Nephron progenitor cell (in vitro differentiated cells): ENCODE results near the gene CRYZ.

Source experiments
- DNase-seq: peaks from one replicate; pipeline ENCODE4 v3.0.0; 2021
- H3K27ac Mint-ChIP-seq: 2 replicates; pipeline ENCODE4 v1.8.0; 2021; ENCODE audit warnings: mild to moderate bottlenecking, moderate library complexity, mixed read lengths
- H3K27me3 Mint-ChIP-seq: 2 replicates; pipeline ENCODE4 v1.8.0; 2021; ENCODE audit warnings: mild to moderate bottlenecking, low read depth, mixed read lengths; ENCODE audit not compliant: poor library complexity
- H3K36me3 Mint-ChIP-seq: 2 replicates; pipeline ENCODE4 v1.8.0; 2021; ENCODE audit warnings: low read depth, mixed read lengths
- H3K4me1 Mint-ChIP-seq: 2 replicates; pipeline ENCODE4 v1.8.0; 2021; ENCODE audit warnings: mixed read lengths
- H3K4me3 Mint-ChIP-seq: 2 replicates; pipeline ENCODE4 v1.8.0; 2021; ENCODE audit warnings: mild to moderate bottlenecking, moderate library complexity, mixed read lengths
- H3K9me3 Mint-ChIP-seq: 2 replicates; pipeline ENCODE4 v1.8.0; 2021; ENCODE audit warnings: mild to moderate bottlenecking, moderate library complexity, mixed read lengths
- CTCF ChIP-seq: fragments of 200-600 bp; sonication (generic); IDR thresholded peaks from 2 replicates; pipeline ENCODE4 v1.5.0; 2021; ENCODE audit warnings: antibody characterized with exemption

CRYZ gene

GRCh38 chr1:74681851-74682250 lies 51.0 kb downstream of the CRYZ start:
- Mint-ChIP-seq H3K27me3 (no peaks in the 10 kb centered on the region), H3K4me3 (no peak overlapping the region), H3K36me3 (no peaks in the 10 kb centered on the region), H3K9me3 (no peaks in the 10 kb centered on the region), H3K4me1 (peaks cover 14% of the 10 kb centered on the region), H3K27ac (no peak overlapping the region)
- no peak for DNase-seq
- no peak for TF ChIP-seq CTCF

- no peak for TF ChIP-seq CTCF
- no peaks in the 10 kb centered on the region for H3K27me3 Mint-ChIP-seq
- no peak for DNase-seq
- H3K9me3 Mint-ChIP-seq = no peaks in the 10 kb centered on the region
- no peaks in the 10 kb centered on the region for H3K36me3 Mint-ChIP-seq
- H3K4me1 Mint-ChIP-seq = peaks cover 14% of the 10 kb centered on the region
- H3K27ac Mint-ChIP-seq = no peak overlapping the region
- no peak overlapping the region for H3K4me3 Mint-ChIP-seq
Measured at GRCh38 chr1:74681449-74681848, 51.4 kb downstream of the CRYZ start.

- no peak for TF ChIP-seq CTCF
- H3K4me3 Mint-ChIP-seq = no peak overlapping the region
- no peaks in the 10 kb centered on the region for H3K9me3 Mint-ChIP-seq
- H3K27ac Mint-ChIP-seq = no peak overlapping the region
- H3K36me3 Mint-ChIP-seq = no peaks in the 10 kb centered on the region
- DNase-seq = no peak
- no peaks in the 10 kb centered on the region for H3K27me3 Mint-ChIP-seq
- peaks cover 10% of the 10 kb centered on the region for H3K4me1 Mint-ChIP-seq
Measured at GRCh38 chr1:74681001-74681400, 51.8 kb downstream of the CRYZ start.

GRCh38 chr1:74679811-74680210 lies 53.0 kb downstream of the CRYZ start:
- DNase-seq = no peak
- Mint-ChIP-seq H3K27me3 (no peaks in the 10 kb centered on the region), H3K4me3 (no peak overlapping the region), H3K27ac (no peak overlapping the region), H3K4me1 (peaks cover 10% of the 10 kb centered on the region), H3K36me3 (no peaks in the 10 kb centered on the region), H3K9me3 (no peaks in the 10 kb centered on the region)
- no peak for TF ChIP-seq CTCF

- H3K9me3 Mint-ChIP-seq = peaks cover 1% of the 10 kb centered on the region
- no peak for DNase-seq
- H3K27me3 Mint-ChIP-seq = no peaks in the 10 kb centered on the region
- H3K4me1 Mint-ChIP-seq = peaks cover 19% of the 10 kb centered on the region
- no peak overlapping the region for H3K4me3 Mint-ChIP-seq
- peaks cover 1% of the 10 kb centered on the region for H3K36me3 Mint-ChIP-seq
- TF ChIP-seq CTCF = no peak
- H3K27ac Mint-ChIP-seq = no peak overlapping the region
Measured at GRCh38 chr1:74677926-74678325, 54.9 kb downstream of the CRYZ start.

GRCh38 chr1:74674278-74675048 lies 58.4 kb downstream of the CRYZ start:
- Mint-ChIP-seq H3K27me3 (no peaks in the 10 kb centered on the region), H3K4me1 (peaks cover 9% of the 10 kb centered on the region), H3K9me3 (peaks cover 22% of the 10 kb centered on the region), H3K4me3 (peak overlapping the region; percentile 75), H3K27ac (no peak overlapping the region), H3K36me3 (peaks cover 11% of the 10 kb centered on the region)
- no peak for TF ChIP-seq CTCF
- no peak for DNase-seq
